ENCODE results near the gene CHFR. TPM values are rescaled to one million over a fixed set of nuclear protein-coding genes. Genes with fewer than 3 reads are reported as not detected.
"Not testable (repeated sequence)": the region's sequence is repeated elsewhere in the genome, so short reads cannot be mapped to it uniquely, and the experiment has no call there.

CHFR gene
- polyA plus RNA-seq, 1 donor from 2014 or later, result 89.3 TPM

GRCh38 chr12:132837693-132838409, 49.6 kb downstream of the CHFR start:
- TF ChIP-seq MXI1 (conservative IDR thresholded peaks at IDR 0.05; ENCODE audit: poor library complexity, severe bottlenecking) (no peak), RAD21 (conservative IDR thresholded peaks at IDR 0.05) (no peak), EP300 (conservative IDR thresholded peaks at IDR 0.05; ENCODE audit: poor library complexity, severe bottlenecking) (no peak), TAF1 (IDR thresholded peaks at IDR 0.05; ENCODE audit: low read depth) (no peak), SMC3 (conservative IDR thresholded peaks at IDR 0.05; ENCODE audit: poor library complexity) (no peak), EZH2 (IDR thresholded peaks at IDR 0.05; ENCODE audit: borderline replicate concordance, insufficient read depth, low read length, poor library complexity, severe bottlenecking) (no peak), POLR2AphosphoS5 (IDR thresholded peaks at IDR 0.05) (no peak)
- TF ChIP-seq, protein P1, sequence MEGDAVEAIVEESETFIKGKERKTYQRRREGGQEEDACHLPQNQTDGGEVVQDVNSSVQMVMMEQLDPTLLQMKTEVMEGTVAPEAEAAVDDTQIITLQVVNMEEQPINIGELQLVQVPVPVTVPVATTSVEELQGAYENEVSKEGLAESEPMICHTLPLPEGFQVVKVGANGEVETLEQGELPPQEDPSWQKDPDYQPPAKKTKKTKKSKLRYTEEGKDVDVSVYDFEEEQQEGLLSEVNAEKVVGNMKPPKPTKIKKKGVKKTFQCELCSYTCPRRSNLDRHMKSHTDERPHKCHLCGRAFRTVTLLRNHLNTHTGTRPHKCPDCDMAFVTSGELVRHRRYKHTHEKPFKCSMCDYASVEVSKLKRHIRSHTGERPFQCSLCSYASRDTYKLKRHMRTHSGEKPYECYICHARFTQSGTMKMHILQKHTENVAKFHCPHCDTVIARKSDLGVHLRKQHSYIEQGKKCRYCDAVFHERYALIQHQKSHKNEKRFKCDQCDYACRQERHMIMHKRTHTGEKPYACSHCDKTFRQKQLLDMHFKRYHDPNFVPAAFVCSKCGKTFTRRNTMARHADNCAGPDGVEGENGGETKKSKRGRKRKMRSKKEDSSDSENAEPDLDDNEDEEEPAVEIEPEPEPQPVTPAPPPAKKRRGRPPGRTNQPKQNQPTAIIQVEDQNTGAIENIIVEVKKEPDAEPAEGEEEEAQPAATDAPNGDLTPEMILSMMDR (IDR thresholded peaks at IDR 0.05; ENCODE audit: poor library complexity, severe bottlenecking), result no peak
- TF ChIP-seq, protein P2, sequence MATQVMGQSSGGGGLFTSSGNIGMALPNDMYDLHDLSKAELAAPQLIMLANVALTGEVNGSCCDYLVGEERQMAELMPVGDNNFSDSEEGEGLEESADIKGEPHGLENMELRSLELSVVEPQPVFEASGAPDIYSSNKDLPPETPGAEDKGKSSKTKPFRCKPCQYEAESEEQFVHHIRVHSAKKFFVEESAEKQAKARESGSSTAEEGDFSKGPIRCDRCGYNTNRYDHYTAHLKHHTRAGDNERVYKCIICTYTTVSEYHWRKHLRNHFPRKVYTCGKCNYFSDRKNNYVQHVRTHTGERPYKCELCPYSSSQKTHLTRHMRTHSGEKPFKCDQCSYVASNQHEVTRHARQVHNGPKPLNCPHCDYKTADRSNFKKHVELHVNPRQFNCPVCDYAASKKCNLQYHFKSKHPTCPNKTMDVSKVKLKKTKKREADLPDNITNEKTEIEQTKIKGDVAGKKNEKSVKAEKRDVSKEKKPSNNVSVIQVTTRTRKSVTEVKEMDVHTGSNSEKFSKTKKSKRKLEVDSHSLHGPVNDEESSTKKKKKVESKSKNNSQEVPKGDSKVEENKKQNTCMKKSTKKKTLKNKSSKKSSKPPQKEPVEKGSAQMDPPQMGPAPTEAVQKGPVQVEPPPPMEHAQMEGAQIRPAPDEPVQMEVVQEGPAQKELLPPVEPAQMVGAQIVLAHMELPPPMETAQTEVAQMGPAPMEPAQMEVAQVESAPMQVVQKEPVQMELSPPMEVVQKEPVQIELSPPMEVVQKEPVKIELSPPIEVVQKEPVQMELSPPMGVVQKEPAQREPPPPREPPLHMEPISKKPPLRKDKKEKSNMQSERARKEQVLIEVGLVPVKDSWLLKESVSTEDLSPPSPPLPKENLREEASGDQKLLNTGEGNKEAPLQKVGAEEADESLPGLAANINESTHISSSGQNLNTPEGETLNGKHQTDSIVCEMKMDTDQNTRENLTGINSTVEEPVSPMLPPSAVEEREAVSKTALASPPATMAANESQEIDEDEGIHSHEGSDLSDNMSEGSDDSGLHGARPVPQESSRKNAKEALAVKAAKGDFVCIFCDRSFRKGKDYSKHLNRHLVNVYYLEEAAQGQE (IDR thresholded peaks at IDR 0.05; ENCODE audit: borderline replicate concordance), result no peak
- H3K4me3 ChIP-seq (ENCODE audit: low read length), result no peak overlapping the region

DNA sequence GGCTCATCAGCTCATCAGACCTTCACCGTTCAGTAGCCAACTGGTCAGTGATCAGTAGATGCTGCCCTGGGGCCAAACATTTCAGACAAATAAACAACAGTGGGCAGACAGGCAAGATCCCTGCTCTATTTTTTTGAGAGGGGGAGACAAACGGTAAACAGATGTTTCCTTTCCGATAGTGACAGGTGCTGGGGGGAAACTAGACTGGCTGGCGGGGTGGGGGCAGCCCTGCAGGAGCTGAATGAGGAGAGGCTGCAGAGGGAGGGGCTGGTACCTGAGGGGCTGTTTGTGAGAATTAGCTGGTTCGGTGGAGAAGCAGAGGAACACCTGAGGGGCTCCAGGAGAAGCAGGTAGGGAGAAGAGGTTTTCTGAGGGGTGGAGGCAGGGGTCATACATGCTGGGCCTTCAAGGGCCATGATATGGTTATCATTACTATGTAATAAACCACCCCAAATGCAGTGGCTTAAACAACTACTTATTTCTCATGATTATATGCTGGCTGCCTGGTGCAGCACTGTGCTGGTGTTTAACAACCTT, 50.5 kb downstream of the CHFR start:
- Histone ChIP-seq H2AFZ (ENCODE audit: low read depth, low read length) (no peak overlapping the region), H3K4me3 (ENCODE audit: low read length) (no peak overlapping the region), H3K9me2 (ENCODE audit: insufficient read depth, low read length) (no peaks in the 10 kb centered on the region), H4K20me1 (ENCODE audit: insufficient read depth) (no peaks in the 10 kb centered on the region), H3K9me3 (ENCODE audit: low read length) (no peaks in the 10 kb centered on the region), H3K27me3 (ENCODE audit: insufficient read depth, low read depth, low read length) (no peaks in the 10 kb centered on the region), H3K36me3 (ENCODE audit: insufficient read depth, low read length) (no peaks in the 10 kb centered on the region), H3K9ac (ENCODE audit: low read length) (no peak overlapping the region), H3K79me2 (replicated peaks; ENCODE audit: insufficient read depth, low read length) (no peaks in the 10 kb centered on the region), H3K4me2 (ENCODE audit: low read length) (no peak overlapping the region), H3K27ac (ENCODE audit: low read length) (peak overlapping the region; percentile 45), H3F3A (ENCODE audit: insufficient read depth, low read length, poor library complexity, severe bottlenecking) (no peaks in the 10 kb centered on the region)
- no peak for TF ChIP-seq TAF1 (IDR thresholded peaks at IDR 0.05; ENCODE audit: low read depth)
- no peak for TF ChIP-seq POLR2AphosphoS5 (IDR thresholded peaks at IDR 0.05)
- TF ChIP-seq, protein P1 (IDR thresholded peaks at IDR 0.05; ENCODE audit: poor library complexity, severe bottlenecking), result no peak
- TF ChIP-seq EZH2 (IDR thresholded peaks at IDR 0.05; ENCODE audit: borderline replicate concordance, insufficient read depth, low read length, poor library complexity, severe bottlenecking), result no peak
- TF ChIP-seq, protein P2 (IDR thresholded peaks at IDR 0.05; ENCODE audit: borderline replicate concordance), result no peak
- TF ChIP-seq EP300 (conservative IDR thresholded peaks at IDR 0.05; ENCODE audit: poor library complexity, severe bottlenecking), result no peak

More at GRCh38 chr12:132837693-132838409, 49.6 kb downstream of the CHFR start:
- Histone ChIP-seq H3K9ac (ENCODE audit: low read length) (no peak overlapping the region), H3K79me2 (replicated peaks; ENCODE audit: insufficient read depth, low read length) (no peaks in the 10 kb centered on the region), H2AFZ (ENCODE audit: low read depth, low read length) (no peak overlapping the region), H3K27ac (ENCODE audit: low read length) (no peak overlapping the region), H4K20me1 (ENCODE audit: insufficient read depth) (no peaks in the 10 kb centered on the region), H3K4me2 (ENCODE audit: low read length) (no peak overlapping the region), H3K9me3 (ENCODE audit: low read length) (no peaks in the 10 kb centered on the region), H3K36me3 (ENCODE audit: insufficient read depth, low read length) (no peaks in the 10 kb centered on the region), H3K9me2 (ENCODE audit: insufficient read depth, low read length) (no peaks in the 10 kb centered on the region), H3F3A (ENCODE audit: insufficient read depth, low read length, poor library complexity, severe bottlenecking) (no peaks in the 10 kb centered on the region), H3K27me3 (ENCODE audit: insufficient read depth, low read depth, low read length) (no peaks in the 10 kb centered on the region)

GRCh38 chr12:132836230-132836629, 51.2 kb downstream of the CHFR start:
- not testable (repeated sequence) for H2AFZ ChIP-seq (ENCODE audit: low read depth, low read length); H4K20me1 ChIP-seq (ENCODE audit: insufficient read depth); H3K4me2 ChIP-seq (ENCODE audit: low read length); H3K9me2 ChIP-seq (ENCODE audit: insufficient read depth, low read length); H3K36me3 ChIP-seq (ENCODE audit: insufficient read depth, low read length); H3F3A ChIP-seq (ENCODE audit: insufficient read depth, low read length, poor library complexity, severe bottlenecking); H3K79me2 ChIP-seq (replicated peaks; ENCODE audit: insufficient read depth, low read length); H3K9me3 ChIP-seq (ENCODE audit: low read length); H3K4me3 ChIP-seq (ENCODE audit: low read length); H3K27me3 ChIP-seq (ENCODE audit: insufficient read depth, low read depth, low read length); H3K9ac ChIP-seq (ENCODE audit: low read length)
- H3K27ac ChIP-seq (ENCODE audit: low read length), result peak overlapping the region; percentile 45

Measured in neural cell (in vitro differentiated cells).